ENCODE measurements around the gene TIAM2.

The TIAM2 gene

GRCh38 chr6:155128977-155129376, 133.9 kb downstream of the TIAM2 start:
- Histone ChIP-seq H3K9ac (ENCODE audit: low read length in 2 of 2) (no peak overlapping the region), H3K36me3 (ENCODE audit: control insufficient read depth in 2 of 2, insufficient read depth in 2 of 2, low read length in 2 of 2) (no peaks in the 10 kb centered on the region), H3K9me3 (ENCODE audit: control insufficient read depth in 2 of 2, low read length in 2 of 2) (no peaks in the 10 kb centered on the region), H3K4me1 (ENCODE audit: control insufficient read depth, insufficient read depth, low read length) (no peaks in the 10 kb centered on the region), H3K27me3 (ENCODE audit: control insufficient read depth in 1 of 2, insufficient read depth in 2 of 2, low read length in 2 of 2) (no peaks in the 10 kb centered on the region), H3K27ac (ENCODE audit: low read length) (no peak overlapping the region), H3K4me3 (ENCODE audit: low read length in 2 of 2) (no peak overlapping the region)

- no peaks in the 10 kb centered on the region for H3K9me3 ChIP-seq (ENCODE audit: control insufficient read depth in 2 of 2, low read length in 2 of 2)
- H3K36me3 ChIP-seq (ENCODE audit: control insufficient read depth in 2 of 2, insufficient read depth in 2 of 2, low read length in 2 of 2), result no peaks in the 10 kb centered on the region
- no peak overlapping the region for H3K27ac ChIP-seq (ENCODE audit: low read length)
- H3K9ac ChIP-seq (ENCODE audit: low read length in 2 of 2), result no peak overlapping the region
- no peaks in the 10 kb centered on the region for H3K4me1 ChIP-seq (ENCODE audit: control insufficient read depth, insufficient read depth, low read length)
- no peak overlapping the region for H3K4me3 ChIP-seq (ENCODE audit: low read length in 2 of 2)
- H3K27me3 ChIP-seq (ENCODE audit: control insufficient read depth in 1 of 2, insufficient read depth in 2 of 2, low read length in 2 of 2), result no peaks in the 10 kb centered on the region
These were observed 134.6 kb downstream of the TIAM2 start for GRCh38 chr6:155129744-155130143.

- Histone ChIP-seq H3K9ac (ENCODE audit: low read length in 2 of 2) (no peak overlapping the region), H3K27me3 (ENCODE audit: control insufficient read depth in 1 of 2, insufficient read depth in 2 of 2, low read length in 2 of 2) (no peaks in the 10 kb centered on the region), H3K9me3 (ENCODE audit: control insufficient read depth in 2 of 2, low read length in 2 of 2) (no peaks in the 10 kb centered on the region), H3K4me3 (ENCODE audit: low read length in 2 of 2) (no peak overlapping the region), H3K4me1 (ENCODE audit: control insufficient read depth, insufficient read depth, low read length) (no peaks in the 10 kb centered on the region), H3K27ac (ENCODE audit: low read length) (no peak overlapping the region), H3K36me3 (ENCODE audit: control insufficient read depth in 2 of 2, insufficient read depth in 2 of 2, low read length in 2 of 2) (no peaks in the 10 kb centered on the region)
These were observed 135.2 kb downstream of the TIAM2 start for GRCh38 chr6:155130161-155130853.

GRCh38 chr6:155132617-155133016, 137.5 kb downstream of the TIAM2 start:
- Histone ChIP-seq H3K27me3 (ENCODE audit: control insufficient read depth in 1 of 2, insufficient read depth in 2 of 2, low read length in 2 of 2) (no peaks in the 10 kb centered on the region), H3K4me1 (ENCODE audit: control insufficient read depth, insufficient read depth, low read length) (no peaks in the 10 kb centered on the region), H3K4me3 (ENCODE audit: low read length in 2 of 2) (no peak overlapping the region), H3K9me3 (ENCODE audit: control insufficient read depth in 2 of 2, low read length in 2 of 2) (no peaks in the 10 kb centered on the region), H3K27ac (ENCODE audit: low read length) (no peak overlapping the region), H3K9ac (ENCODE audit: low read length in 2 of 2) (no peak overlapping the region), H3K36me3 (ENCODE audit: control insufficient read depth in 2 of 2, insufficient read depth in 2 of 2, low read length in 2 of 2) (no peaks in the 10 kb centered on the region)

GRCh38 chr6:155141002-155141401, 145.9 kb downstream of the TIAM2 start:
- Histone ChIP-seq H3K9me3 (ENCODE audit: control insufficient read depth in 2 of 2, low read length in 2 of 2) (no peaks in the 10 kb centered on the region), H3K27ac (ENCODE audit: low read length) (no peak overlapping the region), H3K4me1 (ENCODE audit: control insufficient read depth, insufficient read depth, low read length) (peaks cover 11% of the 10 kb centered on the region), H3K36me3 (ENCODE audit: control insufficient read depth in 2 of 2, insufficient read depth in 2 of 2, low read length in 2 of 2) (no peaks in the 10 kb centered on the region), H3K27me3 (ENCODE audit: control insufficient read depth in 1 of 2, insufficient read depth in 2 of 2, low read length in 2 of 2) (no peaks in the 10 kb centered on the region), H3K4me3 (ENCODE audit: low read length in 2 of 2) (no peak overlapping the region), H3K9ac (ENCODE audit: low read length in 2 of 2) (no peak overlapping the region)

- Histone ChIP-seq H3K4me3 (ENCODE audit: low read length in 2 of 2) (no peak overlapping the region), H3K27ac (ENCODE audit: low read length) (no peak overlapping the region)
These were observed 146.4 kb downstream of the TIAM2 start for GRCh38 chr6:155141512-155141911.

GRCh38 chr6:155142168-155143028, 147.3 kb downstream of the TIAM2 start:
- no peaks in the 10 kb centered on the region for H3K27me3 ChIP-seq (ENCODE audit: control insufficient read depth in 1 of 2, insufficient read depth in 2 of 2, low read length in 2 of 2)
- no peaks in the 10 kb centered on the region for H3K36me3 ChIP-seq (ENCODE audit: control insufficient read depth in 2 of 2, insufficient read depth in 2 of 2, low read length in 2 of 2)
- H3K9ac ChIP-seq (ENCODE audit: low read length in 2 of 2), result peak overlapping the region in 1 of 2 donors; percentile 13
- H3K9me3 ChIP-seq (ENCODE audit: control insufficient read depth in 2 of 2, low read length in 2 of 2), result no peaks in the 10 kb centered on the region
- H3K4me3 ChIP-seq (ENCODE audit: low read length in 2 of 2), result peak overlapping the region; percentile 36 to 50
- H3K4me1 ChIP-seq (ENCODE audit: control insufficient read depth, insufficient read depth, low read length), result peaks cover 11% of the 10 kb centered on the region
- H3K27ac ChIP-seq (ENCODE audit: low read length), result peak overlapping the region; percentile 55

More at GRCh38 chr6:155141512-155141911, 146.4 kb downstream of the TIAM2 start:
- H3K9ac ChIP-seq (ENCODE audit: low read length in 2 of 2), result no peak overlapping the region
- H3K4me1 ChIP-seq (ENCODE audit: control insufficient read depth, insufficient read depth, low read length), result peaks cover 11% of the 10 kb centered on the region
- no peaks in the 10 kb centered on the region for H3K27me3 ChIP-seq (ENCODE audit: control insufficient read depth in 1 of 2, insufficient read depth in 2 of 2, low read length in 2 of 2)
- no peaks in the 10 kb centered on the region for H3K36me3 ChIP-seq (ENCODE audit: control insufficient read depth in 2 of 2, insufficient read depth in 2 of 2, low read length in 2 of 2)
- H3K9me3 ChIP-seq (ENCODE audit: control insufficient read depth in 2 of 2, low read length in 2 of 2), result no peaks in the 10 kb centered on the region

GRCh38 chr6:155143029-155143577, 148.0 kb downstream of the TIAM2 start:
- peak overlapping the region in 1 of 2 donors; percentile 43 for H3K9ac ChIP-seq (ENCODE audit: low read length in 2 of 2)
- H3K27ac ChIP-seq (ENCODE audit: low read length), result peak overlapping the region; percentile 55
- no peaks in the 10 kb centered on the region for H3K36me3 ChIP-seq (ENCODE audit: control insufficient read depth in 2 of 2, insufficient read depth in 2 of 2, low read length in 2 of 2)

GRCh38 chr6:155143578-155144106, 148.5 kb downstream of the TIAM2 start:
- Histone ChIP-seq H3K9ac (ENCODE audit: low read length in 2 of 2) (peak overlapping the region in 1 of 2 donors; percentile 43), H3K4me3 (ENCODE audit: low read length in 2 of 2) (peak overlapping the region; percentile 36 to 50), H3K27ac (ENCODE audit: low read length) (peak overlapping the region; percentile 13), H3K27me3 (ENCODE audit: control insufficient read depth in 1 of 2, insufficient read depth in 2 of 2, low read length in 2 of 2) (no peaks in the 10 kb centered on the region), H3K4me1 (ENCODE audit: control insufficient read depth, insufficient read depth, low read length) (peaks cover 11% of the 10 kb centered on the region), H3K36me3 (ENCODE audit: control insufficient read depth in 2 of 2, insufficient read depth in 2 of 2, low read length in 2 of 2) (no peaks in the 10 kb centered on the region), H3K9me3 (ENCODE audit: control insufficient read depth in 2 of 2, low read length in 2 of 2) (no peaks in the 10 kb centered on the region)

More at GRCh38 chr6:155143029-155143577, 148.0 kb downstream of the TIAM2 start:
- peaks cover 11% of the 10 kb centered on the region for H3K4me1 ChIP-seq (ENCODE audit: control insufficient read depth, insufficient read depth, low read length)
- H3K4me3 ChIP-seq (ENCODE audit: low read length in 2 of 2), result peak overlapping the region; percentile 36 to 50
- H3K9me3 ChIP-seq (ENCODE audit: control insufficient read depth in 2 of 2, low read length in 2 of 2), result no peaks in the 10 kb centered on the region
- H3K27me3 ChIP-seq (ENCODE audit: control insufficient read depth in 1 of 2, insufficient read depth in 2 of 2, low read length in 2 of 2), result no peaks in the 10 kb centered on the region

GRCh38 chr6:155146205-155146604, 151.1 kb downstream of the TIAM2 start:
- Histone ChIP-seq H3K36me3 (ENCODE audit: control insufficient read depth in 2 of 2, insufficient read depth in 2 of 2, low read length in 2 of 2) (no peaks in the 10 kb centered on the region), H3K4me1 (ENCODE audit: control insufficient read depth, insufficient read depth, low read length) (peaks cover 11% of the 10 kb centered on the region), H3K27ac (ENCODE audit: low read length) (no peak overlapping the region), H3K27me3 (ENCODE audit: control insufficient read depth in 1 of 2, insufficient read depth in 2 of 2, low read length in 2 of 2) (no peaks in the 10 kb centered on the region), H3K9me3 (ENCODE audit: control insufficient read depth in 2 of 2, low read length in 2 of 2) (no peaks in the 10 kb centered on the region), H3K4me3 (ENCODE audit: low read length in 2 of 2) (no peak overlapping the region), H3K9ac (ENCODE audit: low read length in 2 of 2) (no peak overlapping the region)
